Activated CD4-positive, alpha-beta T cell treated with anti-CD3 and anti-CD28 coated beads for 36 hours (primary cell): Measurements from ENCODE around the gene STUB1. TPM values are rescaled to one million over a fixed set of nuclear protein-coding genes. Genes with fewer than 3 reads are reported as not detected.

Experiments used
- ATAC-seq: fragments of 200-7000 bp; cut with Tn5 transposase; one replicate; pipeline ENCODE4 v1.10.0; 2021; ENCODE audit warnings: mild to moderate bottlenecking, moderate library complexity
- CTCF ChIA-PET: fragments of 350-600 bp; sonication (Branson Sonifier 250); formaldehyde crosslinking; loops from one replicate; lab custom pipeline; 2021; ENCODE audit warnings: antibody characterized with exemption; lab: Charles Lee
- POLR2A ChIA-PET: fragments of 350-600 bp; sonication (Branson Sonifier 250); formaldehyde crosslinking; loops from one replicate; lab custom pipeline; 2021; ENCODE audit warnings: antibody characterized with exemption, inconsistent platforms; lab: Charles Lee
- DNase-seq: peaks from one replicate; pipeline ENCODE4 v3.0.0-alpha.2; 2020
- H3K27ac Mint-ChIP-seq: one replicate; pipeline ENCODE4 v1.8.0; 2021; ENCODE audit warnings: mixed read lengths
- H3K27me3 Mint-ChIP-seq: one replicate; pipeline ENCODE4 v1.8.0; 2021; ENCODE audit warnings: mixed read lengths
- H3K36me3 Mint-ChIP-seq: one replicate; pipeline ENCODE4 v1.8.0; 2021; ENCODE audit warnings: low read depth, mixed read lengths
- H3K4me1 Mint-ChIP-seq: one replicate; pipeline ENCODE4 v1.8.0; 2021; ENCODE audit warnings: mixed read lengths
- H3K4me3 Mint-ChIP-seq: one replicate; pipeline ENCODE4 v1.8.0; 2021; ENCODE audit warnings: mild to moderate bottlenecking, moderate library complexity, mixed read lengths
- H3K9me3 Mint-ChIP-seq: one replicate; pipeline ENCODE4 v1.8.0; 2021; ENCODE audit warnings: low read depth, mixed read lengths
- intact Hi-C, 2 experiments: fragments of 100-400 bp; cut with DNase I in 1 of 2; cut with micrococcal nuclease in 1 of 2; formaldehyde crosslinking; loops; one replicate each; pipeline versions ENCODE4 v1.14.2 to v1.15.1; 2022 to 2024; cut with DNase I, micrococcal nuclease
- total RNA-seq, 2 experiments: library from RNA; stranded (reverse); gene quantifications; one replicate each; pipeline ENCODE4 v1.2.3, GENCODE V29; 2021

STUB1 gene
- total RNA-seq, 2 experiments from 2014 or later, result 61.1 to 67.0 TPM

GRCh38 chr16:645852-646678 lies 34.1 kb upstream of the STUB1 start:
- peaks cover 5% of the 10 kb centered on the region for H3K36me3 Mint-ChIP-seq
- no peaks in the 10 kb centered on the region for H3K27me3 Mint-ChIP-seq
- ChIA-PET CTCF (no interaction called here), POLR2A (no interaction called here)
- intact Hi-C loops, result no loop called here
- no peak for DNase-seq
- no peaks in the 10 kb centered on the region for H3K9me3 Mint-ChIP-seq
- H3K27ac Mint-ChIP-seq, result no peak overlapping the region
- no peak for ATAC-seq
- H3K4me3 Mint-ChIP-seq, result no peak overlapping the region
- H3K4me1 Mint-ChIP-seq, result peaks cover 19% of the 10 kb centered on the region

GRCh38 chr16:646679-647172 lies 33.5 kb upstream of the STUB1 start:
- Mint-ChIP-seq H3K9me3 (no peaks in the 10 kb centered on the region), H3K4me3 (no peak overlapping the region), H3K4me1 (peaks cover 19% of the 10 kb centered on the region), H3K27ac (no peak overlapping the region), H3K27me3 (no peaks in the 10 kb centered on the region), H3K36me3 (peaks cover 5% of the 10 kb centered on the region)
- ChIA-PET CTCF (no interaction called here), POLR2A (interaction anchor here (1.5 kb wide), 1 partner anchor 13 kb away, joined by 3 read pairs; no protein-coding TSS in a partner anchor)
- DNase-seq (no peak), ATAC-seq (no peak)
- intact Hi-C loops, result no loop called here

- H3K27me3 Mint-ChIP-seq, result no peaks in the 10 kb centered on the region
- H3K9me3 Mint-ChIP-seq, result no peaks in the 10 kb centered on the region
- ATAC-seq (no peak), DNase-seq (no peak)
- peaks cover 5% of the 10 kb centered on the region for H3K36me3 Mint-ChIP-seq
- no peak overlapping the region for H3K4me3 Mint-ChIP-seq
- H3K27ac Mint-ChIP-seq, result no peak overlapping the region
- POLR2A ChIA-PET, result interaction anchor here (1.5 kb wide), 1 partner anchor 12 kb away, joined by 3 read pairs; no protein-coding TSS in a partner anchor
- CTCF ChIA-PET, result interaction anchor here (1.0 to 2.4 kb wide), 6 partner anchors 9 to 39 kb away, joined by 3 to 9 read pairs (median 4); partner anchors contain the start of gene METTL26
- intact Hi-C loops, result no loop called here
- peaks cover 19% of the 10 kb centered on the region for H3K4me1 Mint-ChIP-seq
Observed at GRCh38 chr16:647173-647902, 32.9 kb upstream of the STUB1 start.

DNA sequence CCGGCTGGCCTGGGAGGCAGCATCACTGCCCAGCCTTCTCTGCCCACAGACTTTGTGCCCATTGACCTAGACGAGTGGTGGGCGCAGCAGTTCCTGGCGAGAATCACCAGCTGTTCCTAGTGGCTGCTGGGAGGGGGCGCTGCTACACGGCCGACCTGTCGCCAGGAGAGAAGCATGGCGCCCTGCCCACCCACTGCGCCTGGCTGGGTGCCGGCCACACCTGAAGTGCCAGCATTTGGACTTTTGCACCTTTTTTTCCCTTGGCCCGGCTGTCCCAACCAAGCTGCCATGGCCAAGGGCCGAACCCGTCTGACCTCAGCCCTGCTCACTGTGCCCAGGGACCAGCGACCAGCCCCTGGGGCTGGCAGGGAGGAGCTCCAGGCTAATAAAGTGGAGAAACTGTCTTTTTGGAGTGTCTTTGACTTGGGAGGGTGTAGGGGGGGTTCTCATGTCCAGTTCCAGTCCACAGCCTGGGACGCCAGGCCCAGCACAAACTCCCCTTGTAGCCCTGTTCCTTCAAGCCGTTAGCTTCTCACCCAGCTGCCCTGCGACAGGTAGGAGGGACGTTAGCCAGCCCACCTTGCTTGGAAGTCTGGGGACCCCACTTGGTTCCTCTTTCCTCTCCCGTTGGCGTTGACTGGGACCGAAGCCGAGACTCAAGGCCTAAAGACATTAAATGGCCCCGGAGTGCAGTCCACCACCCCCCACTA lies 32.0 kb upstream of the STUB1 start:
- Mint-ChIP-seq H3K27me3 (no peaks in the 10 kb centered on the region), H3K27ac (peak overlapping the region; percentile 73), H3K36me3 (peaks cover 5% of the 10 kb centered on the region), H3K9me3 (no peaks in the 10 kb centered on the region), H3K4me1 (peaks cover 19% of the 10 kb centered on the region), H3K4me3 (peak overlapping the region; percentile 81)
- DNase-seq (peak; percentile 79), ATAC-seq (peak; percentile 57)
- ChIA-PET CTCF (interaction anchor here (1.0 to 2.4 kb wide), 6 partner anchors 8 to 40 kb away, joined by 3 to 9 read pairs (median 4); partner anchors contain the start of gene METTL26), POLR2A (interaction anchor here (1.5 kb wide), 1 partner anchor 11 kb away, joined by 3 read pairs; no protein-coding TSS in a partner anchor)
- intact Hi-C loops, result no loop called here

GRCh38 chr16:648781-649589 lies 31.2 kb upstream of the STUB1 start, which contains the start of gene WDR90:
WDR90 (plus strand) TSS chr16:649365; CDS start chr16:649417, 52 bp downstream.
- H3K9me3 Mint-ChIP-seq, result no peaks in the 10 kb centered on the region
- peak within 1 kb of the TSS; percentile 81 for H3K4me3 Mint-ChIP-seq
- peaks cover 5% of the 10 kb centered on the region for H3K36me3 Mint-ChIP-seq
- peak within 1 kb of the TSS; percentile 73 for H3K27ac Mint-ChIP-seq
- no peaks in the 10 kb centered on the region for H3K27me3 Mint-ChIP-seq
- intact Hi-C loops, result loop anchor here in 1 of 2 experiments (1.0 kb wide), 9 partner anchors 8 to 139 kb away; partner anchors contain the start of genes CAPN15, CHTF18, MCRIP2 and METTL26
- peak; percentile 92 for ATAC-seq
- POLR2A ChIA-PET, result interaction anchor here (0.6 to 1.2 kb wide), 2 partner anchors 10 to 13 kb away, joined by 3 to 4 read pairs; partner anchors contain the start of gene METTL26
- CTCF ChIA-PET, result interaction anchor here (0.6 to 2.4 kb wide), 7 partner anchors 11 to 426 kb away, joined by 3 to 9 read pairs (median 4); partner anchors contain the start of gene METTL26
- DNase-seq, result peak; percentile 96
- peaks cover 15% of the 10 kb centered on the region for H3K4me1 Mint-ChIP-seq

- Mint-ChIP-seq H3K9me3 (no peaks in the 10 kb centered on the region), H3K27ac (no peak overlapping the region), H3K4me3 (peak overlapping the region; percentile 71), H3K4me1 (peaks cover 9% of the 10 kb centered on the region), H3K36me3 (peaks cover 2% of the 10 kb centered on the region), H3K27me3 (no peaks in the 10 kb centered on the region)
- ChIA-PET POLR2A (interaction anchor here (0.6 to 1.2 kb wide), 2 partner anchors 9 to 13 kb away, joined by 3 to 4 read pairs; partner anchors contain the start of gene METTL26), CTCF (interaction anchor here (0.6 to 2.4 kb wide), 5 partner anchors 11 to 427 kb away, joined by 3 to 9 read pairs (median 3); no protein-coding TSS in a partner anchor)
- peak; percentile 11 for ATAC-seq
- peak; percentile 37 for DNase-seq
- intact Hi-C loops, result loop anchor here in 1 of 2 experiments (1.0 kb wide), 9 partner anchors 8 to 139 kb away; partner anchors contain the start of genes CAPN15, CHTF18, MCRIP2 and METTL26
Observed at GRCh38 chr16:649631-650030, 30.6 kb upstream of the STUB1 start.

- intact Hi-C loops, result no loop called here
- Mint-ChIP-seq H3K27me3 (no peaks in the 10 kb centered on the region), H3K9me3 (no peaks in the 10 kb centered on the region), H3K27ac (no peak overlapping the region), H3K36me3 (no peaks in the 10 kb centered on the region), H3K4me1 (peaks cover 6% of the 10 kb centered on the region), H3K4me3 (no peak overlapping the region)
- DNase-seq (no peak), ATAC-seq (no peak)
- POLR2A ChIA-PET, result no interaction called here
- CTCF ChIA-PET, result no interaction called here
Observed at GRCh38 chr16:651844-652243, 28.4 kb upstream of the STUB1 start.

DNA sequence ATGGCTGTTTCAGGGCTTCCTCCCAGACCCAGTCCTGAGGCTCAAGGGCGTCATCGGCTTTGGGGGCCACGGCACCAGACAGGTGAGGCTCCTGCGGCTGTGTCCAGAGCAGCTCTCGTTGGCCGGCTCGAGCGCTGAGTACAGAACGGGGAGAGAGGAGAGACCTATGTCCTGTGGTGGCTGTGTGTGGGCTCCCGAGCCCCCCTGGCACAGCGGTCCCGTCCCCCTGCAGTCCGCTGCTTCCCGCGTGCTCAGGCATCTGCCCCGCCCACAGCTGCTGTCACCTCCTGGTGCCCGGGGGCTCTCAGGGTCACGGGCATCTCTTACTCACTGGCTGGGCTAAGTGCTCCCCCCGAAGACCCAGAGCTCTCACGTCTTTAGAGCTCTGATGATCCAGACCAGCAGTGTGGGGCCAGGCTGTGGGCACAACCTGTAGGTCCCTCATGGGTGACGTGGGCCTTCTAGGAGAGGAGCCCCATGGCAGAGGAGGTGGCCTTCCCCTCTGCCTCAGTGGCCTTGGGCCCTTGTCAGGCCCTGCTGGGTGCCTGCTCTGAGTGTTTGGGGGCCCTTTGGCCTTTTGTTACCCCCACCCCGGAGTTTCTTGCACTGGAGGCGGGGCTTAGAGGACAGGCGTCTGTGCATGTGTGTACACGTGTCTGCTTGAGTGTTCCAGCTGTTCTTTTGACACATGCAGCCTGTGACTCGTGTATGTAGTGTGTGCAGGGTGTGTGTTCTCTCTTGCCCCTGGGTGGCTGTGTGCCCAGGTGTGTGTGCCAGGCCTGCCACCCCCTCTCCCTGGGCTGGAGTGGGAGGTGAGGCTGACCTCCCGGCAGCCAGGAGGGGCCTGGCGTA lies 27.5 kb upstream of the STUB1 start:
- Mint-ChIP-seq H3K27me3 (no peaks in the 10 kb centered on the region), H3K4me1 (peaks cover 6% of the 10 kb centered on the region), H3K36me3 (no peaks in the 10 kb centered on the region), H3K27ac (no peak overlapping the region), H3K4me3 (no peak overlapping the region), H3K9me3 (no peaks in the 10 kb centered on the region)
- intact Hi-C loops, result no loop called here
- DNase-seq (no peak), ATAC-seq (no peak)
- CTCF ChIA-PET, result no interaction called here
- POLR2A ChIA-PET, result no interaction called here

DNA sequence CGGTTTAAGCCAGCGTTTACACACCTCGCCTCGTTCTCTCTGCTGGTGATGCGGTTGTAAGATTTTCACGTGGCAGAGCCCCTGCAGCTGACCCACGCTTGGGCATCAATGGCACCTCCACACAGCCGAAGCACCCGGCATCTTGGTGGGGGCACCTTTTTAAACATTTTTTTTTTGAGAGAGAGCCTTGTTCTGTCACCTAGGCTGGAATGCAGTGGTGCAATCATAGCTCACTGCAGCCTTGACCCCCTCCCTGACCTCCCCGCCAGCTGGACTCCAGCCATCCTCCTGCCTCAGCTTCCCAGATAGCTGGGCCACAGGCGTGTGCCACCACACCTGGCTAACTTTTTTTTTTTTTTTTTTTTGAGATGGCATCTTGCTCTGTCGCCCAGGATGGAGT lies 26.2 kb upstream of the STUB1 start:
- no peak overlapping the region for H3K27ac Mint-ChIP-seq
- peaks cover 4% of the 10 kb centered on the region for H3K4me1 Mint-ChIP-seq
- intact Hi-C loops, result no loop called here
- no peaks in the 10 kb centered on the region for H3K9me3 Mint-ChIP-seq
- ChIA-PET CTCF (no interaction called here), POLR2A (interaction anchor here (0.7 kb wide), 1 partner anchor 153 kb away, joined by 5 read pairs; no protein-coding TSS in a partner anchor)
- H3K27me3 Mint-ChIP-seq, result no peaks in the 10 kb centered on the region
- H3K4me3 Mint-ChIP-seq, result no peak overlapping the region
- DNase-seq (no peak), ATAC-seq (no peak)
- H3K36me3 Mint-ChIP-seq, result peaks cover 4% of the 10 kb centered on the region
